HG02870 (cell line): ENCODE results near the gene STAT1.
"Not testable (repeated sequence)": the region's sequence is repeated elsewhere in the genome, so short reads cannot be mapped to it uniquely, and the experiment has no call there.

Experiments used
- ATAC-seq: cut with Tn5 transposase; IDR thresholded peaks from one replicate; pipeline ENCODE4 v1.9.1; 2021; ENCODE audit warnings: mild to moderate bottlenecking, moderate library complexity; ENCODE audit not compliant: unreplicated experiment

The STAT1 gene

DNA sequence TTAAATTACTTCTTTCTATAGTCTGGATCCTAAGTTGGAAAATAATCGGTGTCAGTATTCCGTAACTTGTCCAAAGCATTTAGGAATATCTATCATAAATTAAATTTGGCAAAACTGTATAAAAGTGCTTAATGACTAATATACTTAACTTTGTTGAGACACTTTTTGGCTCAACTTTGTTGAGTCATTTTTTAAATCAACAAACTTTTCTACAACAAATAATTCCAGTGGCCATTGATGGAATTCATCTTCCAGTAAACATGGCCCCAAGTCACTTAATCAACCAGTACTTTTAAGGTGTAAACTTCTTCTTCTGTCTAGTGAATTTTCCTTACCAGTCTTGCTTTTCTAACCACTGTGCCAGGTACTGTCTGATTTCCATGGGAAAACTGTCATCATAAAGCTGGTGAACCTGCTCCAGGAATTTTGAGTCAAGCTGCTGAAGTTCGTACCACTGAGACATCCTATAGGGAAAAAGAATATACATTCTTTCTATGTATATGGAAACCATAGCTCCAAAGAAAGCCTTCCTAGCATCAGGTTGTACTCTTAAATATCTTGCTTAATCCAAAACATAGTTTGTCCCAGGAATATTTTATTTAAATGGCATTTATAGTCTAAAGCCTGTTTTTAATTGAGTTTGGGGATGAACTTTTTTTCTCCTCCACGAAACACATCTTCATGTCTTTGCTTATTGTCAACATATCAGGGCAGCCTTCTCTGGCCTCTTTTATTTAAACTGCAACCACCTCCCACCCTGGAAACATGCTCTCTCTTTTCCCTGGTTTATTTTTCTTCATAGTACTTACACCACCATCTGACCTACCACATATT, 4.2 kb downstream of the STAT1 start:
- no peak for ATAC-seq

DNA sequence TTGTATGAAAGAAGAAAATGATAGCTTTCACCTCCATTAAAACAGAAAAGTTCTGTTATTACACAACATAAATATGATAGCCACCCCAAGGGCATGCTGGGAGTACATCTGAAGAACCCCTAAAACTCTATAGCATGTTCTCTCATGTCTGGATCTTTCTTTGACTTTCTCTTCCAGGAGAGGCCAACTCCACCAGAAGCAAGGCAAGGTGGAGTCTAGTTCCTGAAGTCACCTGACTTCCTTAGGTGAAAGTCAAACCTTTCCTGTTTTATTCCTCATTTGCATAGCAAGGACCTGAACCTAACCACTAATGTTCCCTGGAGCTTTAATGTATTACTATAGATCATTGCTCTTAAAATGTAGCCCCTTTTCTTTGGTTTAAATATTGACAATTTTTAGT, 5.7 kb downstream of the STAT1 start:
- no peak for ATAC-seq

DNA sequence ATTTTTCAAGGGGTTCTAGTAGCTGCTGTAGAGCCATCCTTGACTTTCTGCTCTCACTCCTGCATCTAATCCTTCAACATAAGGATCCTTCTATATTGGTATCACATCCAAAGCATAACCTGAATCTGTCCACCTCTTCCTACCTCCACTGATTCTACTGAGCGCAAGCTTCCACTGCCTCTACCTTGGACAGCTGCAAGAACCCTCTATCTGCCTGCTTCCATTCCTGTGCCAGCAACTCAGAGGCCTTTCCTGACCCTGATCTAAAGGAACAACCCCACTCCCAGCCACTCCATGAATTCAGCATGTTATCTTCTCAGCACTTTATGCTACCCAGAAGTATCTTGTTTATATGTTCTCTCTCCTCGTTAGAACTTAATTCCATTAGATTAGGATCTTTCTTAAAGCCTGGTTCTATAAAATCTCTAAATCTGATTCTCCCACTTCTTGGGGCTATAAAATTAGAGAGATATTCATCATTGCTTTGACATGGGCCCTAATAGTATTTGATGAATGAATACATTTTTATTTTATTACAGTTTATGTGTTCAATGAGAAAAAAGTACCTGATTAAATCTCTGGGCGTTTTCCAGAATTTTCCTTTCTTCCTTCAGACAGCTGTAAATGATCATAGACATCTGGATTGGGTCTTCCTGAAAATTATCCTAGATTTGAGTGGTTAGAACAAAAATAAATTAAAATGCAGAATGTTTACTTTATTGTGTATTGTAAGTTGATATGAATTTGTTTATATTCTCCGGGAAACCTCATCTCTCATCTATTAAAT, 6.8 kb downstream of the STAT1 start:
- ATAC-seq: no peak

DNA sequence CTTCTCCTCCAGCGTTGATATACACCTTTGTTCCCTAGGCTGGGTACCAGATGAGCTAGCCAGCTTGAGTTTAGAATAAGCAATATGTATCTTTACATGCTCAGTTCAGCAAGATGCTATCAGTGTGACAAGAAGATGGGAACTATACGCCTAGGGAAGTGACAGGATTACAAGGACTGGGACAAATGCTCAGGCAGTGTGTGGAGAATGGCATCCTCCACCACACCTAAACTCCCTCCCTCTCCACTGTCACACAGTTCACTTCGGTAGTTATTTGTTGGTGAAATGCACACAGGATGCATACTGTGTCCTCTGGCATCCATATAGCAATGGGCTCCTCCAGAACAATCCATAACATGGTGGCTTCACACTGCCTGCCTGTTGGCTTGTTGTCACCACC, 7.7 kb downstream of the STAT1 start:
- no peak for ATAC-seq

DNA sequence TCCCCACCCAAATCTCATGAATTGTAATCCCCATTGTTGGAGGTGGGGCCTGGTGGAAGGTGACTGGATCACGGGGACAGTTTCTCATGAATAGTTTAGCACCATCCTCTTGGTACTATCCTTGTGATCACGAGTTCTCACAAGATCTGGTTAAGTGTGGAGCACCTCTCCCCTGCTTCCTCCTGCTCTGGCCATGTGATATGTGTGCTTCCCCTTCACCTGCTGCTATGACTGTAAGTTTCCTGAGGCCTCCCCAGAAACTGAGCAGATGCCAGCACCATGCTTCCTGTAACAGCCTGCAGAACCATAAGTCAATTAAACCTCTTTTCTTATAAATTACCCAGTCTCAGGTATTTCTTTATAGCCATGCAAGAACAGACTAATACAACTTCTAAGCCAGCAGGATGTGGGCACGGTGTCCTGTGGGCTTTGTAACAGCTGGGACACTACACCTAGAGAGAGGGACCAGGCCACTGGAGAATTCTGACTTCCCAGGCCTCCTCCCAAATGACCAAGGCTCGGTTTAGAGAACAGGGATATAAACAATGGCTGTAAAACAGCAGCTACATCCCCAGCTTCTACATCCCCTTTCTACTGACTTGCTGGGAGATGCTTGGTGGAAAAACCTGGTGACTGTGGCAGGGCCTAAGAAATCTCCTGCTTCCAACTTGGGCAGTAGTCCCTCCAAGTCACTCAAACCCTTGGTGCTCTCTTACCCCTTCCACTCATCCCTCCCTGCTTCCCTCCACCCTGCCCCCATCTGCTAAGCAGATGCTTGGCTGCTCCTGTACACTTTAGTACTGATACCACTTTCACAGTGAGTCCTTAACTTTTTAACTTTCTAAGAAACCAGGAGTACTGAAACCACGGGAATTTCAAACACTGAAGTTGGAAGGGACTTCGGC, 10.3 kb downstream of the STAT1 start:
- no peak for ATAC-seq

DNA sequence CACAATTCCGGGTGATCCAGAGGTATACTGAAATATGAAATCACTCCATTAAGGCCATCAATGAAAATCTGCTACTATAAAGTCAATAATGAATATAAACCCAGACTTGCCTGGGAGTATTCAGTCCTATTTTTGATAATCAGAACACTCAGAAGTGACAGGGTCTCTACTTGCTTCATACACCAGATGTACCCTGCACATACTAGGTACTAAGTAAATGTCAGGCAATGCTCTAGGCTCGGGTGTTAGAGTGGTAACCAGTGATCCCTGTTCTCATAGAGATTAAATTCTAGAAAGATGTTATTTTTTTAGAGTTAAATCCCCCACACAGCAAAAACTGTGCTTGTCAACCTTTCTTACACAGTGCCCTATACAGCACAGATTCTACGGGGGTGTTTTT, 12.3 kb downstream of the STAT1 start:
- no peak for ATAC-seq

DNA sequence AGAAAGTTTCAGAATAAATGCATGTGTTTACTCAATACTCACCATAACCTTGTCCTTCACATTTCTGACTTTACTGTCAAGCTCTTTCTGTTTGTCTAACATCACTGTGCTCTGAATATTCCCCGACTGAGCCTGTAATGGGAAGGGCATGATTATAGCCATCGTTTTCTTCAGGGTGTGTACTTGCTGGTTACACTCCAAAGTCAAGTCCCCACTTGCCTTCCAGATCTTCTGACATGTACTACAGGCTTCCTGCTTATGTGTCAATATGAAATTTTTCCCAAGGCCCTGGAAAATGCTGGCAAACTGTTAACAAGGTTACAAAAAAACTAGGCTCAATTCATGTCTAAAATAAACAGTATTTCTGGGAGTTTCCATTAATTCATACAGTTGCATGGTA, 12.9 kb downstream of the STAT1 start:
- ATAC-seq: no peak

DNA sequence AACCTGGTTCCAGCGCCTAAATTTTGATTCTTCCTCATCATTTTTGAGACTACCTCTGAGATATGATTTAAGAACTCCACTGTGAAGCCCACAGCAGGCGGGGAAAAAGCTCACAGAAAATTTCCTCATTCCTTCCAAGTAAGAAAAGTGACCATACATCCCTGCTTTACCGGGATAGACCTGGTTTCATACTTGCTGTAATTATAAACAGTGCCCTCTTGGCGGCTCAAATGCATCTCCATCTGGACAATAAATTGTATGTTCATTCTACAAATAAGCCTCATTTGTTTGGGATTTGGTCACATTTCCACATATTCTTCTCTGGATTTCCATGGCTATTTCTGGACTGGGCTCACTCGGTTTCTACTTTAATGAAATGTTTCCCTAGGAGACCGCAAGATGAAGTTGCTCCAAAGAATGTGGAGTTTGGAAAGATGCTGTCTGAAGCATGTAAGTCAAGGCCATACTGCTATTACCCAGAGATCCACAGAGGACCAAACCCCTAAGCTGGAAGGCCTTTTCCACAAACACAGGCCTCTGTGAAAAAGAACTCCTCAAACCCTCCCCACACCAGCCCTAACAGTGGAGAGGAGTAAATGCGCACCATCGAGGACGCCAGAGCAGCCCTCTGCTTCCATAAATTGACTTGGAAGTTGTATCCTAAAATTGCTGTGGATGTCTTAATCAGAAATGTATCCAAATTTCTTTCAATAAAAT, 13.9 kb downstream of the STAT1 start:
- no peak for ATAC-seq

DNA sequence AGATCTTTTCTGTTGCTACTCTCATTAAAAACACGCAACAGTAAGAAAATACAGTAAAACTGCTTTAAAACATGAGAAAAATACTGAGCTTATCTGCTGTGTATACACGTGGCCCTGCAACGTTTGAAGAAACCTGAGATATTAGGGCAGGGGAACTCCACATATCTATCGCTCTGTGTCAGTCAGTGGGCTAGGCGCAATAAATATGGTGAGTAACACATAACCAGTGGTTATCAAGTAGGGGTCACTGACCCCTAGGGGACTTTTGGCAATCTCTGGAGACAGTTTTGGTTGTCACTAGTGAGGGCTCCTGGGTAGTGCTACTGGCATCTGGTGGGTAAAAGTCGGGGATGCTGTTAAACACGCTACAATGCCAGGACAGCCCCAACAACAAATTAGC, 14.9 kb downstream of the STAT1 start:
- ATAC-seq: no peak

DNA sequence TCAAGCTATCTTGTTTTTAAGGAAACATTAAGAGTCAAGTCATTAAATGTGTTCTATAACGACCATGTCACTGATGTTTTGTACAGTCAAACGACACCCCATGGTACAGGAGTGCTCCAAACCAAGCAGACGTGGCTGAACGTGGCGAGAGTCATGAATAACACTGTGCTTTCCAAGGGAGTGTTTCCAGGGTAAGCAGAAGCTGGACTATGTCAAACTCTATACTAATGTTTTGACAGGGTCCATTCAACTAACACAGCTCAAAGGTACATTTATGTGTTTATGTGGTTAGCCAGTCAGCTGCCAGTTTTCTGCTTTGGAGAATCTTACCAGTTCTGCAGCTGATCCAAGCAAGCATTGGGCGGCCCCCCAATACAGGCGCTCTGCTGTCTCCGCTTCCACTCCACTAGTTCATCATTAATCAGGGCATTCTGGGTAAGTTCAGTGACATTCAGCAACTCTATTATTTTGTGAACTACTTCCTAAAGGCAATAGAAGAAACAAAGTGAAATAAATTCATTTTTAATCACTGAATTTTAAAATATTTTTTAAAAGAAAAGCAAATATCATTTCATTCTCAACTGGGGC, 16.4 kb downstream of the STAT1 start:
- no peak for ATAC-seq

DNA sequence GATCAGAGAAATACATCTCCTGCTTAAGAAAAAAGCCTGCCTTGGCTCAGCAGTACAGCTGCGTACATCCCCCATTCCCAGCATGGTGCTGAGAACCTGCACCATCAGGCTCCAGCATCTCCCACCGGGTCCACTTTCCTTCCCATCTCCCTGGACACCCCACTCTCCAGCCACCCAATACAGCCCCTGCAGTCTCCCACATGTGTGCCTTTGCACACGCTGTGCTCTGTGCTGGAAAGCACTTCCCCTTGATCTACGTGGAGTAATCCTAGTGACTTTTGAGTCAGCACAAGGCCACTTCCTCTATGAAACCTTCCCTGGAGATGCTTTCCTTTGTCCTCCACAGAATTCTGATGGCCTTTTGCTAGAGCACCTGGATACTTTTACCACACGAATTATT, 17.0 kb downstream of the STAT1 start:
- no peak for ATAC-seq

DNA sequence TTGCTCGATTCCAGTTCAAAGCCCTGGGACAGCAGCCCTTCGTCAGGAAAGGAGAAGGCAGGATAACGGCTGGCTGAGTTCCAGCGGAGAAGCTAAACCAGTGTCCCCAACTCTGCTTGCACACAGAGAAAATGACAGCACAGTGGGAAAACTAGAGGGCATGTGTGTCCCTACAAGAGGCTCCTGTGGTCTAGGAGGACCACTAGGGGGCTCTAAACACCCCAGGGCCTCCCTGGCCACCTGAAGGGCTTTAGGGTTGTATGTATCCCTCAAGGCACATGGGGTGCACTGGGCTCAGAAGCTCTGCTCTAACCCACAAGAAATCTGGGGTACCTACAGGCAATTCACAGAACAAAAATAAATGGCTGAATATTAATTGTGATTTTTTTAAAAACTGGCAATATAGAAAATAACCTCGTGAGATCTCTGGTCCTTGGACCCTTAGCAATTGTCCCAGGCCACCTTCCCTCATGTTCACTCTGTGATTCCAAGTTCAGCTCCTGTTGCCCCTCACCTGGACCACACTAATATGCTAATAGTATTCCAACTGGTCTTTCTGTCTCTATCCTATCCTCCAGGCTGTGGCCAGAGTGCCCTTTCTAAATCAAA, 17.5 kb downstream of the STAT1 start:
- ATAC-seq: no peak

DNA sequence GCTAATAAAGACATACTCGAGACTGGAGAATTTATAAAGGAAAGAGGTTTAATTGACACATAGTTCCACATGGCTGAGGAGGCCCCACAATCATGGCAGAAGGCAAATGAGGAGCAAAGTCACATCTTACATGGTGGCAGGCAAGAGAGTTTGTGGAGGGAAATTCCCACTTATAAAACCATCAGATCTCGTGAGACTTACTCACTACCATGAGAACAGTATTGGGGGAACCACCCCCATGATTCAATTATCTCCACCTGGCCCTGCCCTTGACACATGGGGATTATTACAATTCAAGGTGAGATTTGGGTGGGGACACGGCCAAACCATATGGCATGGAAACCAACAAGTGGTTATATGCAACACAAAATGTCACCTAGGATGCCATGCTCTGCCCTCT, 18.7 kb downstream of the STAT1 start:
- not testable (repeated sequence) for ATAC-seq

DNA sequence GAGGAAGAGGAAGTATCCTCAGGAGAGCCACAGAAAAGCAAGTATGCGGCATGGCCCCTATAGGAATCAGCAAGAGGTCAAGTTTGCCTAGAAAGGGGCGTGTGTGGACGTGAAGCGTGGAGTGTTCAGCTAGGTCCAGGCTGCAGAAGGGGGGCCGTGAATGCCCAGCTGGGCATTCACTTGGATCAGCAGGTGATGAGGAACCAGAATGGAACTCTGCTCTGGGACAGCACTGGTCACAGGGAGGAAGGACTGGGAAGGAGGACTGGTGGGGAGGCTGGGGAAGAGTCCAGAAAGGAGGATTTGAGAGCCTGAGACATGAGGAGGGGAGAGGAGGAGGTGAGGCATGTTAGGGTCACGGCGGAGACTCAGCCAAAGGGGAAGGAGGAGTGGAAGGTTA, 19.8 kb downstream of the STAT1 start:
- ATAC-seq: no peak

DNA sequence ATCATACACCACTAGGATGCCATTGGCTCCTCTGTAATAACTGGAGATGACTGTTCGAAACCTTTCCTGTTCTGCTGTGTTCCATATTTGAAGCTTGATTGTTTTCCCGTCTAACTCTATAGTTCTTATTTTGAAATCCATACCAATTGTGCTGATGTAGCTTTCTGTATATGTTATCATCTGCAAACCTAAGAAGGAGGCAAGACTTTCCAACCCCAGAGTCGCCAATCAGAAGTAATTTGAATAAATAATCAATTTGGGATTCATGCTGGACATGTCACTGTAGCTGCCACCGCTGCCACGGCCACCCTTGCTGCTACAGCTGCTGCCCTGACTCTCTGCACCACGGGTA, 20.7 kb downstream of the STAT1 start:
- ATAC-seq: no peak

DNA sequence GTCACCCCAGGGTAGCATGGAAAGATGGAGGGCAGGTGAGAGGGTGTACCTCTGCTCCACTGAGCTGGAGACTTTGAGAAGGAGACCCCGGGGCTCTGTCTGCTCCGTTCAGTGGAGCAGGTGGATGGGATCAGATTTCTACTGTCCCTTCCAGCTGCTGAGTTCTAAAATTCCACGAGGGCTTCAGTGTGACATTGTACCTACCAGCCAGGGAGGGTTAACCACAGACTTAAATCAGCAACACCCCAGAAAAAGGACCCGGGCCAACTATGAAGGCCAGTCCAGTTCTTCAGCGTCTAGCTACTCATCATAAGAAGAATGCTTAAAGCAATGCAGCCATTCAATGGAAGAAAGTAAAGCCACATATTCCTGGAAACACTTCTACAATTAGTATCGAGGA, 23.8 kb downstream of the STAT1 start:
- no peak for ATAC-seq

DNA sequence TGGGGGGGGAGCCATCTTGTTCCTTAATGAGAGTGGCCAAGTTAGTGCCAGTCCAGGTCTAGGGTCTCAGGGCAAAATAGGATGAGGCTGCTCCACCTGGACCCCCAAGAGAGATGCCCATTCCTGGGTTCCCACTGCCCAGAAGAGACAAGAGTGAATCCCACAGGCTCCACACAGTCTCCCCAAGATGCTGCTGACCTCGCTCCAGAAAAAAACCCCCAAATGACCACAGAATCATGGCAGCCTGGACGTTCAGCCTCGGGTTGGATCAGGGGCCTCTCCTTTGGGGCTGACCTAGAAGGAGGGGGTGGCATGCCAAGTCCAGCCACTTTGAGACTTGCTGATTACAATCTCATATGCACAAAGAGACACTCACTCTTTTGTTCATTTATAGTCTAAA, 25.1 kb downstream of the STAT1 start:
- no peak for ATAC-seq

DNA sequence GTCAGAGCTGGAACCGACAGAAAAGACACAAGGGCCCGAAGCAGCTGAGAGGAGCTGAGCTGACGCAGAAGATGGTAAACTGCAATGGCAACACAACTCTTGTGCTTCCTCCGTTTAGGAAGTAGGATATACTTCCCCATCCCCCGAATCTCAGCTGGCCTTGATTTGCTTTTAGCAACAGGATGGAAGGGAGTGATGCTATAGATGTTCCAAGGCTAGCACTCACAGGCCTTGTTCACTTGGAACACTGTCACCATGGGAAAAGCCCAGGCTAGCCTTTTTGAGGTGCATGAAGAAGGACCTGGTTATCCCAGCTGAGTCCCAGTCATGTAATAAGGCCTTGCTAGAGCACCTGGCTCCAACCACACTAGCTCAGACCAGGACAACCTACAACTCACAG, 26.0 kb downstream of the STAT1 start:
- ATAC-seq: no peak

DNA sequence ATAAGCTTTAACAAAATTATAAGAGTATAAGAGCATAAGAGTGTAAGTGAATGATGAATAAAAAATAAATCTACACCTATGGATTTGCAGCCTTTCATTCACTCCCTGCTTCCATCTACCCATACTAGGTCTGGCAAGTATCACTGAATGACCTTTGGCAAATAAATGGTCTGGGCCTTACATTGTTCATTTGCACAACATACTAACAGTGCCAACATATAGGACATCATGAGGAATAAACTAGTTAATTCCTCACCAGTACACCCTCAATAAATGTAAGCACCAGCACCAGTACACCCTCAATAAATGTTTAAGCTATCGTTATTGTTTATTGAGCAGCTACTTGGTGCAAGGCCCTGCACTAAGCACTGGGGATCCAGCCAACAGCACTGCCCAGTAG, 26.9 kb downstream of the STAT1 start:
- ATAC-seq: no peak
